Body of pancreas (tissue), 4 donors: ENCODE data around the gene ALCAM.

ENCODE experiments used
- POLR2A ChIP-seq, 3 donors: fragments of 450-650 bp; IDR thresholded peaks; one replicate each; pipeline ENCODE4 v1.6.1; 2016; ENCODE audit warnings: antibody characterized with exemption in 3 of 3, mild to moderate bottlenecking in 2 of 3
- TF ChIP-seq, protein P1 (sequence below), 7 experiments: fragments of 450-650 bp in 4 of 7; fragments of 200-600 bp in 3 of 7; sonication (generic) in 3 of 7; IDR thresholded peaks; one replicate each; pipeline ENCODE4 v1.5.1; 2016 to 2019; ENCODE audit warnings: antibody characterized with exemption in 7 of 7

DNA sequence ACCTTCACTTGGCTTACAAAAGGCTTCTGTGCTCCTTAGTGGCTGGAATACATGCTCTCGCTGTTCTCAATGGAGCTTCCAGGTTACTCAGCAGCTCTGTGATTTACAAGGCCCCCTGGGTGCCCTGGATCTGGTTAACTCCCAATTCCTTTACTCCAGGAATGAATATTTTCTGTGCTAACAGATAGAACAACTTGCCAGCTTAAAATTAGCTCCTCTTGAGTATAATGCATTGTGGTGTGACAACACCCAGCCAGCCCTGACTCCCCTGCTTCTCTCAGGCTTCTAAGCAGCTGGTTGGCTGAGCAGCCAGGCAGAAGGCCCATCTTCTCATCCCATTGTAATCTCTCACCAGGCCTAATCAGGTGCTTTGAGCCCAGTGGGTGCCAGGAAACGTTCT is 246.4 kb downstream of the ALCAM start:
- TF ChIP-seq, protein P1, sequence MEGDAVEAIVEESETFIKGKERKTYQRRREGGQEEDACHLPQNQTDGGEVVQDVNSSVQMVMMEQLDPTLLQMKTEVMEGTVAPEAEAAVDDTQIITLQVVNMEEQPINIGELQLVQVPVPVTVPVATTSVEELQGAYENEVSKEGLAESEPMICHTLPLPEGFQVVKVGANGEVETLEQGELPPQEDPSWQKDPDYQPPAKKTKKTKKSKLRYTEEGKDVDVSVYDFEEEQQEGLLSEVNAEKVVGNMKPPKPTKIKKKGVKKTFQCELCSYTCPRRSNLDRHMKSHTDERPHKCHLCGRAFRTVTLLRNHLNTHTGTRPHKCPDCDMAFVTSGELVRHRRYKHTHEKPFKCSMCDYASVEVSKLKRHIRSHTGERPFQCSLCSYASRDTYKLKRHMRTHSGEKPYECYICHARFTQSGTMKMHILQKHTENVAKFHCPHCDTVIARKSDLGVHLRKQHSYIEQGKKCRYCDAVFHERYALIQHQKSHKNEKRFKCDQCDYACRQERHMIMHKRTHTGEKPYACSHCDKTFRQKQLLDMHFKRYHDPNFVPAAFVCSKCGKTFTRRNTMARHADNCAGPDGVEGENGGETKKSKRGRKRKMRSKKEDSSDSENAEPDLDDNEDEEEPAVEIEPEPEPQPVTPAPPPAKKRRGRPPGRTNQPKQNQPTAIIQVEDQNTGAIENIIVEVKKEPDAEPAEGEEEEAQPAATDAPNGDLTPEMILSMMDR (IDR thresholded peaks at IDR 0.05): no peak
- TF ChIP-seq POLR2A (IDR thresholded peaks at IDR 0.05): no peak
